ENCODE measurements around the gene GIMAP5. TPM values are rescaled to one million over a fixed set of nuclear protein-coding genes. Genes with fewer than 3 reads are reported as not detected.

Gene GIMAP5
- total RNA-seq: 0.24 and 0.64 TPM in 2 replicates

DNA sequence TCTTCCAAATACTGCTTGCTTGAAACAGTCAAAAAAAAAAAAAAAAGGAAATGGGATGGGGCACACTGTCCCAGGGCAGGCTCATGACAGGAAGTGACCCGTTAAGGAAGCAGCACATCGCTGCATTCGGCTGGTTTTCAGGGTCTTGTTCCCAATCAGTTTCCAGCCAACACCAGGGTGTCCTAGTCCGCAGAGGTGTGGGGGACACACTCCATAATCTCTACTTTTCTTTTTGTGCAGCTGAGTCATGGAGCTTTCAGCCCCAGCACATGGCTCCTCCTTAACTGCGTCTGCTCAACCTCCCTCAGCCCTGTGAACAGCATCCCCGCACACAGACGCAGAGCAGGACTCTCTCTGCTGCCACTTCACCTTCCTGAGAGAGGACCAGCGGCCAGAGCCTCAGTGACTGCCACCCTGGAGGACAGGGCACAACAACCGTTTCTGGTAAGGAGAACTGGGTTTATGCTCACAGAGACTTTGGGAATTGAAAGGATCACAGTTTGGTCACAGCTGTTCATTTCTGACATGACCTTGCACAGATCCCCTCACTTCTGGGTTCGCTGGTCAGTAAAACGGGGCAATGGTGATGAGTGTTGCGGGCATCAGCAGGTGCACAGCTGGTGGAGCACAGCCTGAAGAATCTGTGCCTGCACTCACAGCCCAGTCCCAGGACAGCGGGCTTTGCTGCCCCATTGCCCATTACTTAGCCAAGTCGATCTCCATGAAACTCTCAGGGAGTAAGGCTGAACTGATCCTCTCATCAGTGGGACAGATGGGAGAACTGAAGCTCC is at the start of gene GIMAP5:
TSS of gene GIMAP5 (plus strand) at position 154 of the 791 bp plus-strand sequence. CDS start 3,467 bp downstream, outside the sequence.

DNA sequence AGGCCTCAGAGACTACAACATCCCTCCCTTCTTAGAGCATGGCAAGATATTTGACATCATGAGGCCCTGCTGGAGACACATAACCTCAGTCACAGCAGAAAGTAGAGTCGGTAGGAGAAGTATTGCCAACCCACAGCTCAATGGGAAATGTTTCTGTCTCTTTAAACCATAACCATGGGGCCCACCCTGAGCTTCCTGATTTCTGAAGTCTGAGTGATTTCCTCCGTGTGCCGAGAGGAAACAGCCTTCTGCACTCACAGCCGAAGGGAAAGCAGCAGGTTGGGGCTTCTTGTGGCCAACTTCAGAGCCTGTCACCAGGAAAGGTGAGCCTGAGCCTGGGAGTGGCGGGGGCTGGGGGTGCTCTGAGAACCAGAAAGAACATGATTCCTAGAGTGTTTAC is 20.9 kb upstream of the GIMAP5 start, which contains the start of gene GIMAP1:
TSS of gene GIMAP1 (plus strand) at position 246 of the 400 bp plus-strand sequence. CDS start 2,435 bp downstream, outside the sequence.

Other genes with a start within 250 kb of the GIMAP5 start
- under 0.01 TPM in 1 of 2 replicates, not detected in the other for gene GIMAP7, start 222.5 kb upstream of the GIMAP5 start, total RNA-seq
- 0.21 and 2.2 TPM in 2 replicates for gene GIMAP4, start 170.0 kb upstream of the GIMAP5 start, total RNA-seq
- under 0.01 TPM in 2 replicates for gene GIMAP6, start 105.0 kb upstream of the GIMAP5 start, total RNA-seq
- 0.24 TPM in 1 of 2 replicates, not detected in the other for gene GIMAP2, start 51.7 kb upstream of the GIMAP5 start, total RNA-seq
- under 0.01 TPM in 1 of 2 replicates, not detected in the other for gene GIMAP1, start 20.8 kb upstream of the GIMAP5 start, total RNA-seq
- gene TMEM176B, start 62.9 kb downstream of the GIMAP5 start, total RNA-seq: not detected in 2 replicates
- gene TMEM176A, start 63.4 kb downstream of the GIMAP5 start, total RNA-seq: not detected in 2 replicates
- 0.96 TPM in 1 of 2 replicates, not detected in the other for gene AOC1, start 115.1 kb downstream of the GIMAP5 start, total RNA-seq
- gene KCNH2, start 240.9 kb downstream of the GIMAP5 start, total RNA-seq: 0.21 and 0.24 TPM in 2 replicates

Measured in tracheal epithelial cell (primary cell).